Cardiac septum (tissue), 1 donor: Measurements from ENCODE around the gene HHAT. TPM values are rescaled to one million over a fixed set of nuclear protein-coding genes. Genes with fewer than 3 reads are reported as not detected.

ENCODE experiments used
- DNase-seq: peaks from one replicate; pipeline ENCODE4 v3.0.0-alpha.2; 2020; ENCODE audit warnings: low spot score
- intact Hi-C: fragments of 100-400 bp; cut with DNase I; formaldehyde crosslinking; loops from one replicate; pipeline ENCODE4 v1.14.0; 2022
- total RNA-seq: library from RNA; stranded (reverse); fragmentation: NEBNext Ultra II Directional; extraction: Animal tissue kit (Norgen Biotek cat#: 25700); gene quantifications from one replicate; pipeline ENCODE4 v1.2.1, GENCODE V29; 2021
- donor health status: DM: no; HTN: no; CAD: no.

Gene HHAT
- total RNA-seq, 1 donor from 2014 or later: 2.4 TPM

- no peak for DNase-seq
- intact Hi-C loops: no loop called here
Observed at GRCh38 chr1:210608767-210609166, 280.1 kb downstream of the HHAT start.

GRCh38 chr1:210616356-210616755 is 287.7 kb downstream of the HHAT start:
- intact Hi-C loops: no loop called here
- DNase-seq: no peak

- intact Hi-C loops: no loop called here
- no peak for DNase-seq
Observed at GRCh38 chr1:210617293-210617692, 288.6 kb downstream of the HHAT start.

GRCh38 chr1:210618369-210618768 is 289.7 kb downstream of the HHAT start:
- intact Hi-C loops: no loop called here
- DNase-seq: no peak

- DNase-seq: no peak
- intact Hi-C loops: no loop called here
Observed at GRCh38 chr1:210620867-210621488, 292.3 kb downstream of the HHAT start.

- DNase-seq: no peak
- intact Hi-C loops: no loop called here
Observed at GRCh38 chr1:210621712-210622111, 293.0 kb downstream of the HHAT start.

- no peak for DNase-seq
- intact Hi-C loops: no loop called here
Observed at GRCh38 chr1:210624722-210625121, 296.0 kb downstream of the HHAT start.

GRCh38 chr1:210625715-210626114 is 297.0 kb downstream of the HHAT start:
- intact Hi-C loops: no loop called here
- DNase-seq: no peak

- DNase-seq: no peak
- intact Hi-C loops: no loop called here
Observed at GRCh38 chr1:210626341-210626740, 297.6 kb downstream of the HHAT start.

- intact Hi-C loops: no loop called here
- DNase-seq: no peak
Observed at GRCh38 chr1:210627755-210628154, 299.1 kb downstream of the HHAT start.

- intact Hi-C loops: no loop called here
- DNase-seq: no peak
Observed at GRCh38 chr1:210629276-210629675, 300.6 kb downstream of the HHAT start.

GRCh38 chr1:210631399-210631798 is 302.7 kb downstream of the HHAT start:
- intact Hi-C loops: no loop called here

GRCh38 chr1:210633140-210633539 is 304.4 kb downstream of the HHAT start:
- intact Hi-C loops: no loop called here
- DNase-seq: no peak

More at GRCh38 chr1:210631399-210631798, 302.7 kb downstream of the HHAT start:
- no peak for DNase-seq

GRCh38 chr1:210633636-210634035 is 304.9 kb downstream of the HHAT start:
- no peak for DNase-seq
- intact Hi-C loops: no loop called here

- intact Hi-C loops: no loop called here
- DNase-seq: no peak
Observed at GRCh38 chr1:210635108-210635507, 306.4 kb downstream of the HHAT start.

- intact Hi-C loops: no loop called here
- no peak for DNase-seq
Observed at GRCh38 chr1:210641582-210641981, 312.9 kb downstream of the HHAT start.

- intact Hi-C loops: no loop called here
- DNase-seq: no peak
Observed at GRCh38 chr1:210645582-210646257, 317.0 kb downstream of the HHAT start.

GRCh38 chr1:210646258-210646616 is 317.5 kb downstream of the HHAT start:
- intact Hi-C loops: no loop called here
- DNase-seq: no peak

- DNase-seq: no peak
- intact Hi-C loops: no loop called here
Observed at GRCh38 chr1:210647406-210648333, 319.0 kb downstream of the HHAT start.

- no peak for DNase-seq
- intact Hi-C loops: no loop called here
Observed at GRCh38 chr1:210648588-210649269, 320.0 kb downstream of the HHAT start.
